ENCODE results near the gene NCAPG.

Gene NCAPG

DNA sequence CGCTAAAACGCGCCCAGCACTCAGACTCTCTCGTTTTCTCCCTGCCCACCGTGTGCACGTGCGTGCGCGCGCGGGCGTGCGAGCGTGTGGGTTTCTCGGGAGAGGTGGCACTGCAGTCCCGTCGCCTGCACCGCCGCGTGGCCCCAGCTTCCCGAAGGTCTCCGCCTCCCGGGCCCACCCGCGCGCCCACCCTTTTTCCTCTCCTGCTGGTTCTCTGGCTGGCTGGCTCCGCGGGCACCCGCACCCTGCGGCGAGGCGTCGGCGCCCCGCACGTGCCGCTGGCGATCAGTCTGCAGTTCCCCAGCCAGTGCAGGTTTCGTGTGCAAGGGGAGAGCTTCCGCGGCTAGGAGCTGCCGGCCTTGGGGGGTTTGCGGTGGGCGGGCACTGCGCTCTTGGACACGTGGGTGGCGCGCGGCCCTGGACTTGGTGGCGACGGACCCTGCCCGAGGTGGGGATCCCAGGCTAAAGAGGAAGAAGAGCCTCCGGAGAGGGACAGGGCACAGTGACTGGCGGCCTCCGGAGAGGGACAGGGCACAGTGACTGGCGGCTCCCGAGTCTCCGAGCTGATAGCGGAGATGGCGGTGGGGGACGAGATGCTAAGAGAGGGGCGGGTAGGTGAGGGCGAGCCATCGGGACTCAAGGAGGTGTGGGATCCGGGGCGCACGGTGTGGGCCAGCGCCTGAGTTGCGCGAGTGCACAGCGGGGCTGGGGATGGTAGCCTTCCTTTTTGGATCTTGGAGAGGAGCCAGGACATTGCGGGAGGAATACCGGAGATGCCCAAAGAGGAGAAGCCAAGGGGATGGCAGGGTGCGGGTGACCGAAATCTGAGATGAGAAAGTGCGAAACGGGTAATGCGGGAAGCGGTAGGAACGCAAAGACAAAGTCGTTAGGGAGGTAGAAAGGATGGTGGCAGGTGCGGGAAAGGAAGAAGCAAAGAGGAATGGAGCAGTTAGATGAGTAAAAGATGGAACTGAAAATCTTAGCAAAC, 29.2 kb upstream of the NCAPG start, which contains the start of gene FAM184B:
Gene FAM184B, minus strand, starts transcription at position 322 of the 988 bp plus-strand sequence. CDS start 322 bp downstream, outside the sequence.
- H3K4me1 Mint-ChIP-seq (ENCODE audit: low read depth): peaks cover 20% of the 10 kb centered on the region
- peaks cover 37% of the 10 kb centered on the region for H3K27me3 Mint-ChIP-seq
- H3K4me3 Mint-ChIP-seq: peak within 1 kb of the TSS; percentile 61
- no peaks in the 10 kb centered on the region for H3K9me3 Mint-ChIP-seq
- no peak within 1 kb of the TSS for H3K27ac Mint-ChIP-seq
- no peaks in the 10 kb centered on the region for H3K36me3 Mint-ChIP-seq (ENCODE audit: low read depth)

GRCh38 chr4:17785858-17786257, 24.9 kb upstream of the NCAPG start:
- Mint-ChIP-seq H3K27me3 (peaks cover 14% of the 10 kb centered on the region), H3K36me3 (ENCODE audit: low read depth) (peaks cover 14% of the 10 kb centered on the region), H3K27ac (no peak overlapping the region), H3K4me3 (no peak overlapping the region), H3K4me1 (ENCODE audit: low read depth) (peaks cover 32% of the 10 kb centered on the region), H3K9me3 (no peaks in the 10 kb centered on the region)

- Mint-ChIP-seq H3K9me3 (no peaks in the 10 kb centered on the region), H3K27me3 (peaks cover 12% of the 10 kb centered on the region), H3K4me3 (no peak overlapping the region), H3K27ac (no peak overlapping the region), H3K4me1 (ENCODE audit: low read depth) (peaks cover 29% of the 10 kb centered on the region), H3K36me3 (ENCODE audit: low read depth) (peaks cover 14% of the 10 kb centered on the region)
Observed at GRCh38 chr4:17786567-17786966, 24.2 kb upstream of the NCAPG start.

GRCh38 chr4:17787315-17787714, 23.5 kb upstream of the NCAPG start:
- H3K4me3 Mint-ChIP-seq: no peak overlapping the region
- H3K36me3 Mint-ChIP-seq (ENCODE audit: low read depth): peaks cover 19% of the 10 kb centered on the region
- no peaks in the 10 kb centered on the region for H3K9me3 Mint-ChIP-seq
- H3K27ac Mint-ChIP-seq: no peak overlapping the region
- H3K27me3 Mint-ChIP-seq: peaks cover 5% of the 10 kb centered on the region
- peaks cover 22% of the 10 kb centered on the region for H3K4me1 Mint-ChIP-seq (ENCODE audit: low read depth)

DNA sequence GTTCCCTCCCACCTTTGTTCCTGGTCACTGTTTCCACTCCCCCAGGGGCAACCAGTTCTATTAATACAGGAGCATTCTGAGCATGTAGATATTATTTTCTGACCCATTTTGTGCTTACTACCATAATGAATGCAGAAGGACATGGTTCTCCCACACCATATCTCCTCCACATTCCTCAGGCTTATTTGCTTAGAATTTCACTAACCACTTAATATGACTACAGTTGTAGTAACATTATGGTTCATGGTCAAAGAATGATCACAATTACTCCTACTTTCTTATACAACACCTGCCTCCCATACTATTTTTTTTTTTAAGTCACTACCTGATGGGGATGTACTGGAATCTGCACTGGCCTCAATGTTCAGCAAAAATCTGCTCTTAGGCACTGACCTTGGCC, 21.8 kb upstream of the NCAPG start:
- no peak overlapping the region for H3K27ac Mint-ChIP-seq
- no peak overlapping the region for H3K4me3 Mint-ChIP-seq
- no peaks in the 10 kb centered on the region for H3K27me3 Mint-ChIP-seq
- peaks cover 30% of the 10 kb centered on the region for H3K36me3 Mint-ChIP-seq (ENCODE audit: low read depth)
- H3K4me1 Mint-ChIP-seq (ENCODE audit: low read depth): peaks cover 22% of the 10 kb centered on the region
- no peaks in the 10 kb centered on the region for H3K9me3 Mint-ChIP-seq

DNA sequence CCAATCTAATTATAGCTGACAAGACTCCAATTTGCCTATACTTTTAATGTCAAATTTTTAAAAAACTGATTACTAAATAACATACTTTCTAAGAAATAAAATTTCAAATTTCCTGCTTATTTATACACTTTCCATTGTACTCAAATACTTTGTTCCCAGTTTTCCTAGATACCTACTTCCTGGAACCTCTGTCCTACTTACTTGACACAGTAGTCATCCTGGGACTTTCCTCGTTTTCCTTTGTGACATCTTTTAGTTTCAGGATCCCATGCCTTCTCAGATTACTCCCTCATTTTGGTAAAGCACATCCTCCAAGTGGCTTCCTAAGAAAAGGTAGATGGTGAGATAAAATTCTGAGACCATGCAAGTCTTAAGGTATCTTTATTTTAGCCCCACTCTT, 16.0 kb upstream of the NCAPG start:
- peaks cover 25% of the 10 kb centered on the region for H3K36me3 Mint-ChIP-seq (ENCODE audit: low read depth)
- no peak overlapping the region for H3K4me3 Mint-ChIP-seq
- H3K4me1 Mint-ChIP-seq (ENCODE audit: low read depth): peaks cover 3% of the 10 kb centered on the region
- no peak overlapping the region for H3K27ac Mint-ChIP-seq
- H3K27me3 Mint-ChIP-seq: no peaks in the 10 kb centered on the region
- H3K9me3 Mint-ChIP-seq: no peaks in the 10 kb centered on the region

DNA sequence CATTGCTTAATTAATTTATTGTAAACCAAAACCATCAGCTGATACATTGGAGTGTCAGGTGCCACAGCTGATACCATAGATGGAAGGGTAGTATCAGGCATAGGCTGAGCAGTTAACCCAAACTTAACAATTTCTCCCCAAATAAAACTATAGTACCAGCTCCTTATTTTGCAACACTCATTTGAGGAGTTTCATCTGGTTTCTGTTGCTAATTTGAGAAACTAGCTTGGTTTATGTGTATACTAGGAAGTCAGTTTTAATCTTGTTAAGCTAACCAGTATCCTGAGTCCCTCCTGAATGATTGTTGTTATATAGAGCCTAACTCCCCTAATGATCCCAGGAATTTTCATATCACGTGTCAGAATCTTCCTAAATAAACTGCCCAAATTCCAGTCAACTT, 13.0 kb upstream of the NCAPG start:
- H3K4me1 Mint-ChIP-seq (ENCODE audit: low read depth): peaks cover 6% of the 10 kb centered on the region
- no peaks in the 10 kb centered on the region for H3K27me3 Mint-ChIP-seq
- H3K36me3 Mint-ChIP-seq (ENCODE audit: low read depth): peaks cover 37% of the 10 kb centered on the region
- H3K27ac Mint-ChIP-seq: no peak overlapping the region
- H3K9me3 Mint-ChIP-seq: no peaks in the 10 kb centered on the region
- H3K4me3 Mint-ChIP-seq: no peak overlapping the region

DNA sequence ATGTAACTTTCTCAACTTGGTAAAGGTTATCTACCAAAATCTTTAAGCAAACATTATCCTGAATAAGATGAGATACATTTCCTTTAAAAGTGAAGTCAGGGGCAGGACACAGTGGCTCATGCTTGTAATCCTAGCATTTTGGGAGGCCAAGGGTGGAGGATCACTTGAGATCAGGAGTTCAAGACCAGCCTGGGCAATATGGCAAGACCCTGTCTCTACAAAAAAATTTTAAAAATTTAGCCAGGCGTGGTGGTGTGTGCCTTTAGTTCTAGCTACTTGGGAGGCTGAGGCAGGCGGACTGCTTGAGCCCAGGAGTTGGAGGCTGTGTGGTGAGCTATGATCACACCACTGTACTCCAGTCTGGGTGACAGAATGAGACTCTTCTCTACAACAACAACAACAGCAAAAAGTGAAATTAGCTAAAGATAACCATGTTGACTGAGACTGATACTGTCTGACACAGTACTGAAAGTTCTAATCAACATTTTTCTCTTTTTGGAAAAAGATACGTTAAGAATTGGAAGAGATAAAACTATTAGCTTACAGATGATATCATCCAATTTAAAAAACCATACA, 5.1 kb upstream of the NCAPG start:
- Mint-ChIP-seq H3K27me3 (no peaks in the 10 kb centered on the region), H3K36me3 (ENCODE audit: low read depth) (peaks cover 64% of the 10 kb centered on the region), H3K27ac (no peak overlapping the region)

DNA sequence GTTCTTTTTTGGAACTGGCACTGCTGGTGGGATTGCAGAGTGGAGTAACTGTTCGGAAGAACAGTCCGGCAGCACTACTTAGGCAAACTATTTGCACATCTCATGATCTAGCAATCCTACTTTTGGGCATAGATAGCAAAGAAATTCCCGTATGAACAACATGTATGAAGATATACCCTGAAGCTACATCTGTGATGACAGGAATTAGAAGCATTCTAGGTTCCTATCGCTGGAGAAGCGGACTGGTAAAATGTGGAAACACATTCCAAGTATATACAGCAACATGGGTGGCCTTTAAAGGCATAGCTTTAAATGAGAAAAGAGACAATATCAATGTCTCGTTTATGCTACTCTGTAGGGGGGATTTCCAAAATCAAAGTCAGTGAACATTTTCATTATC, 3.3 kb upstream of the NCAPG start:
- H3K4me3 Mint-ChIP-seq: peak overlapping the region; percentile 98
- H3K9me3 Mint-ChIP-seq: no peaks in the 10 kb centered on the region
- H3K4me1 Mint-ChIP-seq (ENCODE audit: low read depth): peaks cover 56% of the 10 kb centered on the region
- peaks cover 55% of the 10 kb centered on the region for H3K36me3 Mint-ChIP-seq (ENCODE audit: low read depth)
- no peak overlapping the region for H3K27ac Mint-ChIP-seq
- H3K27me3 Mint-ChIP-seq: no peaks in the 10 kb centered on the region

More for the DNA sequence above, 5.1 kb upstream of the NCAPG start:
- Mint-ChIP-seq H3K9me3 (no peaks in the 10 kb centered on the region), H3K4me1 (ENCODE audit: low read depth) (peaks cover 50% of the 10 kb centered on the region), H3K4me3 (peak overlapping the region; percentile 26)

DNA sequence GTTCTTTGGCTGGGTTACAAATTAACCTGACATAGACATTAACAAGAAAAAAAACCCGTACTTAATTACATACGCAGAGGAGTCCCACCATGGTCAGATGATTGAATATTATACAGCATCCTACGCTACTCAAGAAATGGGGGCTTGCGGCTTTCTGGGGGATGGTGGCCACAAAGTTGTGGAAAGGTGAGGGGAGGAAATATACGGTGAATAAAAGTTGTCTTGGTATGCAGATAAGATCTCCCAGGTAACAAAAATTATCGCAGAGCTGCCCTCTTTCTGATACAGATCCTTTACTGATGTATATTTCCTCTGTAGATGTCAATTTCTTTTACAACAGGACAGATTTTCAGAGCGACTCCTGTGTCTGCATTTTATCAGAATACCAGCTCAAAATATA, 1.1 kb upstream of the NCAPG start:
- peak overlapping the region; percentile 98 for H3K4me3 Mint-ChIP-seq
- peak overlapping the region; percentile 100 for H3K27ac Mint-ChIP-seq
- H3K27me3 Mint-ChIP-seq: no peaks in the 10 kb centered on the region

DNA sequence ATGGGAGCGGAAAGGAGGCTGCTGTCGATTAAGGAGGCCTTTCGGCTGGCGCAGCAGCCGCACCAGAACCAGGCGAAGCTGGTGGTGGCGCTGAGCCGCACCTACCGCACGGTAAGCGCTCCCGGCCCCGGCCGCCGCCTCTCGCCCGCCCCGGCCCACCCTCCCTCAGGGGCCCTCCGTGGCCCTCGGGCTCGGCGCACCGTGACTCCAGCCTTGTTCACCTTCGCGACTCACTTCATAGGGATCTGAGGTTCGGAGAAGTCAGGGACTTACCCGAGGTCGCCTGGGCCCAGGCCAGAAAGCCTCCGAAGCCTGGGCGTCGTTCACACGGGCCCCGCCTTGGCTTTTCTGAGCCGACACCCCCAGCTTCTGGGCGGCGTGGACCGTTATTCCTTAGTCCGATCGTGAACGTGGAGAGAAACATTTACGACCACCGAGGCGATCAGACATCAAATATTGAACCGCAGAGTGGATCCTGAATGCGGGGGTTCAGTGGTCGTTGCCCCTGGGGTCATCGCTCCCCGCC, 362 bp downstream of the NCAPG start:
- Mint-ChIP-seq H3K27ac (peak overlapping the region; percentile 100), H3K9me3 (no peaks in the 10 kb centered on the region), H3K4me1 (ENCODE audit: low read depth) (peaks cover 52% of the 10 kb centered on the region), H3K27me3 (no peaks in the 10 kb centered on the region), H3K36me3 (ENCODE audit: low read depth) (peaks cover 53% of the 10 kb centered on the region), H3K4me3 (peak overlapping the region; percentile 98)

More for the DNA sequence above, 1.1 kb upstream of the NCAPG start:
- Mint-ChIP-seq H3K9me3 (no peaks in the 10 kb centered on the region), H3K36me3 (ENCODE audit: low read depth) (peaks cover 51% of the 10 kb centered on the region), H3K4me1 (ENCODE audit: low read depth) (peaks cover 61% of the 10 kb centered on the region)

DNA sequence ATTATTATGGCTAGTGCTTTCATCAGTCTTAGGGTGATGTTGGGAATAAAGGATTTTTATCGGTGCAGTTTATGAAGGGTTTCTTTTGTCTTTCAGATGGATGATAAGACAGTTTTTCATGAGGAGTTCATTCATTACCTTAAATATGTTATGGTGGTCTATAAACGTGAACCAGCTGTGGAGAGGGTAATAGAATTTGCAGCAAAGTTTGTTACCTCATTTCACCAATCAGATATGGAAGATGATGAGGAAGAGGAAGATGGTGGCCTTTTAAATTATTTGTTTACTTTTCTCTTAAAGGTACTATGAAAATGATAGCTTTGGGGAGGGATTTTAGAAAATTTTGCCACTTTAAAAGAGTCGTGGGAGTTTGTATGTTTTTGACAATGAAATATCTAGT, 1.3 kb downstream of the NCAPG start:
- Mint-ChIP-seq H3K9me3 (no peaks in the 10 kb centered on the region), H3K36me3 (ENCODE audit: low read depth) (peaks cover 57% of the 10 kb centered on the region), H3K27ac (peak overlapping the region; percentile 3), H3K4me3 (peak overlapping the region; percentile 98), H3K4me1 (ENCODE audit: low read depth) (peaks cover 44% of the 10 kb centered on the region), H3K27me3 (no peaks in the 10 kb centered on the region)

DNA sequence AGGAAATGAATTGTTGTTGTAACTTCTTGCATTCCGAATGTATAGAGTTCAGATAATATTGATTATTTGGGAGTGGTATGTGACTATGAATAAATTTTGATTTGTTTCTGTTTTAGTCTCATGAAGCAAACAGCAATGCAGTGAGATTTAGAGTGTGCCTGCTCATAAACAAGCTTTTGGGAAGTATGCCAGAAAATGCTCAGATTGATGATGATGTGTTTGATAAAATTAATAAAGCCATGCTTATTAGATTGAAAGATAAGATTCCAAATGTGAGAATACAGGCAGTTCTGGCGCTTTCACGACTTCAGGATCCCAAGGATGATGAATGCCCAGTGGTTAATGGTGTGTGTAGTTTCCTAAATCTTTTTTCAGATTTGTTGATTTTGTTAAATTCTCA, 2.0 kb downstream of the NCAPG start:
- no peak overlapping the region for H3K27ac Mint-ChIP-seq
- H3K36me3 Mint-ChIP-seq (ENCODE audit: low read depth): peaks cover 57% of the 10 kb centered on the region
- H3K4me1 Mint-ChIP-seq (ENCODE audit: low read depth): peaks cover 44% of the 10 kb centered on the region
- no peaks in the 10 kb centered on the region for H3K27me3 Mint-ChIP-seq
- H3K4me3 Mint-ChIP-seq: peak overlapping the region; percentile 98
- H3K9me3 Mint-ChIP-seq: no peaks in the 10 kb centered on the region

DNA sequence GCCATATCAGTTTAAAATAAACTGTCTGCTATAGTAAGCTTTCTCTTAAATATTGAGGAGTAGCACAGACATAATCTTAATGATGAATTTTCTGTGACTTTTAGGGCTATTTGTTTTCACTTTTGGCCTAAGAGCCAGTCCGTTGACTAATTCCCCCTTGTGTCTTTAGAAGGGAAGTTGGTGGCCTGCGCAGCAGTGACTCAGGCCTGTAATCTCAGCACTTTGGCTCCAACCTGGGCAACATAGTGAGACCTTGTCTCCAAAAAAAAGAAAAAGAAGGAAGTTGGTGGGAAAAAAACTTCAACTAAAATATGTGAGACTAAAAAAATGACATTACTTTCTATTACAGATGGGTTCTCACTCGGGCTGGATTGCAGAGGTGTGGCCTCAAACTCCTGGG, 3.4 kb downstream of the NCAPG start:
- Mint-ChIP-seq H3K36me3 (ENCODE audit: low read depth) (peaks cover 57% of the 10 kb centered on the region), H3K4me1 (ENCODE audit: low read depth) (peaks cover 35% of the 10 kb centered on the region), H3K27me3 (no peaks in the 10 kb centered on the region), H3K27ac (no peak overlapping the region), H3K4me3 (no peak overlapping the region), H3K9me3 (no peaks in the 10 kb centered on the region)

GRCh38 chr4:17816142-17816541, 5.4 kb downstream of the NCAPG start:
- Mint-ChIP-seq H3K27me3 (no peaks in the 10 kb centered on the region), H3K27ac (no peak overlapping the region), H3K4me3 (no peak overlapping the region), H3K4me1 (ENCODE audit: low read depth) (peaks cover 31% of the 10 kb centered on the region), H3K36me3 (ENCODE audit: low read depth) (peaks cover 68% of the 10 kb centered on the region), H3K9me3 (no peaks in the 10 kb centered on the region)
